LNCaP clone FGC (cell line): ENCODE measurements around the gene LHX3.

Experiments used
- DNase-seq: peaks from one replicate; pipeline ENCODE4 v3.0.0-alpha.2; 2011; ENCODE audit warnings: low read depth
- H3K4me3 ChIP-seq: 2 replicates; pipeline ENCODE4 v1.5.1; 2011; ENCODE audit warnings: mild to moderate bottlenecking, low read depth, low read length, control low read depth
- CTCF ChIP-seq: IDR thresholded peaks from 2 replicates; pipeline ENCODE4 v1.5.1; 2012; ENCODE audit warnings: mild to moderate bottlenecking; ENCODE audit not compliant: control insufficient read depth, insufficient read depth; ENCODE audit errors: extremely low read depth

The LHX3 gene

GRCh38 chr9:136204838-136205706 lies at the start of gene LHX3:
Gene LHX3 (minus strand): TSS chr9:136205128. CDS start chr9:136205012, 116 bp downstream.
- no peak for TF ChIP-seq CTCF
- no peak for DNase-seq
- no peak within 1 kb of the TSS for H3K4me3 ChIP-seq

- no peak for DNase-seq
- H3K4me3 ChIP-seq, result no peak overlapping the region
- no peak for TF ChIP-seq CTCF
Measured at GRCh38 chr9:136253246-136254130, 48.6 kb upstream of the LHX3 start.

GRCh38 chr9:136252846-136253245 lies 47.9 kb upstream of the LHX3 start:
- no peak for TF ChIP-seq CTCF
- no peak for DNase-seq
- H3K4me3 ChIP-seq, result no peak overlapping the region

- no peak overlapping the region for H3K4me3 ChIP-seq
- no peak for TF ChIP-seq CTCF
- DNase-seq, result no peak
Measured at GRCh38 chr9:136252281-136252680, 47.4 kb upstream of the LHX3 start.

GRCh38 chr9:136251264-136252115 lies 46.6 kb upstream of the LHX3 start:
- no peak for DNase-seq
- no peak for TF ChIP-seq CTCF
- H3K4me3 ChIP-seq, result no peak overlapping the region

GRCh38 chr9:136250676-136251075 lies 45.7 kb upstream of the LHX3 start:
- no peak overlapping the region for H3K4me3 ChIP-seq
- TF ChIP-seq CTCF, result no peak
- no peak for DNase-seq
